HK-2 (cell line): ENCODE measurements around the gene SLC35B1.

Source experiments
- DNase-seq: peaks from one replicate; pipeline ENCODE4 v3.0.0-alpha.2; 2018; ENCODE audit not compliant: unreplicated experiment

SLC35B1 gene

GRCh38 chr17:49670641-49671040 is 37.1 kb downstream of the SLC35B1 start:
- no peak for DNase-seq

- no peak for DNase-seq
Observed at GRCh38 chr17:49670002-49670401, 37.8 kb downstream of the SLC35B1 start.

- no peak for DNase-seq
Observed at GRCh38 chr17:49667854-49668253, 39.9 kb downstream of the SLC35B1 start.

- no peak for DNase-seq
Observed at GRCh38 chr17:49664706-49665211, 43.0 kb downstream of the SLC35B1 start.

- DNase-seq, result no peak
Observed at GRCh38 chr17:49659661-49660382, 47.9 kb downstream of the SLC35B1 start.

GRCh38 chr17:49656247-49656646 is 51.5 kb downstream of the SLC35B1 start:
- DNase-seq, result no peak
